SK-N-MC (cell line): Measurements from ENCODE around the gene MICU1.

Source experiments
- EZH2 ChIP-seq: fragments of 200-600 bp; sonication (generic); IDR thresholded peaks from one replicate; pipeline ENCODE4 v1.6.1; 2017; ENCODE audit warnings: antibody characterized with exemption
- FOXP2 ChIP-seq: optimal IDR thresholded peaks from 2 replicates; pipeline ENCODE3; 2011; ENCODE audit warnings: mild to moderate bottlenecking, moderate library complexity; ENCODE audit not compliant: insufficient read depth; ENCODE audit errors: extremely low read length, control extremely low read depth
- POLR2AphosphoS5 ChIP-seq: IDR thresholded peaks from 2 replicates; pipeline ENCODE4 v1.6.1; 2012; ENCODE audit warnings: mild to moderate bottlenecking, low read depth, low read length, borderline replicate concordance

- TF ChIP-seq FOXP2 (no peak), POLR2AphosphoS5 (no peak), EZH2 (no peak)
Measured at GRCh38 chr10:72329290-72330068, 296.4 kb downstream of the MICU1 start.
